GM21526 (cell line): ENCODE data around the gene SLCO4A1.

Experiments
- ATAC-seq: cut with Tn5 transposase; IDR thresholded peaks from one replicate; pipeline ENCODE4 v1.9.1; 2021; ENCODE audit warnings: moderate library complexity; ENCODE audit not compliant: unreplicated experiment, low FRiP score

Gene SLCO4A1

GRCh38 chr20:62663145-62664018 lies 21.1 kb downstream of the SLCO4A1 start:
- no peak for ATAC-seq

DNA sequence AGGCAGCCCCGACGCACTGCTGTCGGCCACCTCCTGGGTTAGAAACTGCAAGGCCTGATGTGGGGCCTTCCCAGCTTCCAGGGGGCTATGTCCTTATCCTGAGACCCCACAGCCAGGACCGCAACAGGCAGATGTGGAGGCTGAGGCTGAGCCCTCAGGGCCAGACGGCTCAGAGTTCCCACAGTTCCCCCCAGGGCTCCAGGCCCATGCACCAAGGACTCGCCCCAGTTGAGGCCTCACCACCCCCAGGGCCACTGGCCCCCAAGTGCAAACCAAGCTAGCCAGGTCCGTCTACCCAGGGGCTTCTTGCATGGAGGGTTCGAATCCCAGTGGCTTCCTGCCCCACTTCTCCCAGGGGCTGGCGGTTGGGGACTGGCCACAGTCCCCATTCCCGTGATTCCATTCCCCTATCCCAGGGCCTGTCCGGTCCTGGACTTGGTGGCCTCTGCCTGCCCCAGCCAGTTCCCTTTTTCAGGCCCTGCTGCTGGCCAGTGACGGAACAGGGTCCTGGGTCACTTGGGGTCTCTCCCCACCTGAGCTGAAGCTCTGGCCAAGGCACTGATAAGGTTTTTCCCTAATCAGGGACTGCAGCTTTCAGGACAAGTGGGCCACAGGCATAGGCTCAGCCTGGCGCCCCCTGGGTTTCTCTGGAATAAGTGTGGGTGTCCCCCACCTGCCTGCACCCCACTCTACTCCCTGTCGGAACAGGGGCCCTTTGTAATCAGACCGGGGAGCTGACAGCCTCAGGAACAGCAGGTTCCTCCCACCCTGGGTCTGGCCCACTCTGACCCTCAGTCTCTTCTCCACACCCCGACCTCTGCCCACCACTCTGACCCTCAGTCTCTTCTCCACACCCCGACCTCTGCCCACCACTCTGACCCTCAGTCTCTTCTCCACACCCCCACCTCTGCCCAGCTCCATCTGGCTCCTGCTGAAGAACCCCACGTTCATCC lies 22.0 kb downstream of the SLCO4A1 start:
- ATAC-seq: no peak

- ATAC-seq: no peak
Observed at GRCh38 chr20:62665153-62665754, 23.0 kb downstream of the SLCO4A1 start.

GRCh38 chr20:62665826-62666735 lies 23.8 kb downstream of the SLCO4A1 start:
- ATAC-seq: no peak

DNA sequence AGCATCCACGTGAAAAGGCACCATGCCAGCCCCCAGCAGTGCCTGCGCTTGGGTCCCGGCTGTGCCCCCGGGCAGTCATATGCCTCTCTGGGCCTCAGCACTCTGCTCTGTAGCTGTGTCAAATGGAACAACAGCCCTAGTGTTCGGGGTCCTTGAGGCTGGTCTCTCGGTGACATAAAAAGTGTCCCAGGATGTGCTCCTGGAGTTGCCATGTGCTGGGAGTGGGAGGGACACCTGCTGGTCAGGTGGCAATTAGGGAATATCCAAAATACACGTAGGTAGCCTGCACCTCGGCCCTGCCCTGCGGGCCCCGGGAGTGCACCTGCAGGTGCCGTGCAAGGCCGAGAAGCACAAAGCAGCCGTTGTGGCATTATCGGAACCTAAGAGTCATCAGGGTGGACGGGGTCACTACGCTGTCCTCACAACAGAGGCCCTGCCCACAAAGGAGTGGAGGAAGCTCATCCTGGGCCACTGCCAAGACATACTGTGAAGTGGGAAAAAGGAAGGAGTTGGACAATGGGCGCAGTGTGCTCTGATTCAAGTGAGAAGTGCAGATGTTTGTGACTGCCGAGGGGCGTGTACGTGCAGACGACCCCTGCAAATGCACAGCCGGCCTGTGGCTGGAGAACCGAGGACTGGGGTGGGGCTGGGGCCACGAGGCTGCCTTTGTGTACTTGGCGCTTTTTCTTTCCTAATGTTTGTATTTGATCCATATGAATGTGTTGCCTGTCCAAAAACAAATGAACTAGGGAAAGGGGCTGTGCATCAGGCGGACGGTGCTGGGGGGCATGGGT lies 24.6 kb downstream of the SLCO4A1 start:
- no peak for ATAC-seq

DNA sequence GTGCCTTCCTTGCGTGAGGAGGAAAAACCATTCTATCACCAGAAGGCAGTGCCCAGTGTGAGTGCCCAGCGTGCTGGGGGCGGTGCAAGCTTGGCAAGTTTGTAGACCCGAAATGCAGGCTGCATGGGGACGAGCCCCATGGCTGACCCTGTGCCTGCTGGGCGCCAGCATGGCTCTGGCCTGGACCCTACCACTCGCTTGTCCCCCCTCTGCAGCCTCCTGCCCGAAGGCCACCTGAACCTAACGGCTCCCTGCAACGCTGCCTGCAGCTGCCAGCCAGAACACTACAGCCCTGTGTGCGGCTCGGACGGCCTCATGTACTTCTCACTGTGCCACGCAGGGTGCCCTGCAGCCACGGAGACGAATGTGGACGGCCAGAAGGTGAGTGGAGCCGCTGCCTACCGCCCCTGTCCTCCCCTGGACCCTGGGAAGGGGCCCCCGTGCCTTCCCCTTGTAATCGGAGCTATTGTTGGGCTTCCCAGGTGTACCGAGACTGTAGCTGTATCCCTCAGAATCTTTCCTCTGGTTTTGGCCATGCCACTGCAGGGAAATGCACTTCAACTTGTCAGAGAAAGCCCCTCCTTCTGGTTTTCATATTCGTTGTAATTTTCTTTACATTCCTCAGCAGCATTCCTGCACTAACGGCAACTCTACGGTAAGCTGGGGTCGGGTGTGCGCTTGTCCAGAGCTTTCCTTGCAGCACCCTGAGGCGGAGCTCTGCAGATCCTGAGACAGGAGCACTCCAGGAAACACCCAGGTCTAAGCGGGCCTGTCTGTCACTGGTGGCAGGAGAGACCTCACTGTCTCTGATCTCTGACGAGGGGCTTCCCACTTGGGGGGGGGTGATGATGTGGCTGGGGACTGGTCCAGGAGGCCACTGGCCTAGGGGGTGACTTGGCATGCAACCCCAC lies 25.5 kb downstream of the SLCO4A1 start:
- no peak for ATAC-seq

- no peak for ATAC-seq
Observed at GRCh38 chr20:62668441-62669027, 26.2 kb downstream of the SLCO4A1 start.

- no peak for ATAC-seq
Observed at GRCh38 chr20:62669249-62669648, 26.9 kb downstream of the SLCO4A1 start.

DNA sequence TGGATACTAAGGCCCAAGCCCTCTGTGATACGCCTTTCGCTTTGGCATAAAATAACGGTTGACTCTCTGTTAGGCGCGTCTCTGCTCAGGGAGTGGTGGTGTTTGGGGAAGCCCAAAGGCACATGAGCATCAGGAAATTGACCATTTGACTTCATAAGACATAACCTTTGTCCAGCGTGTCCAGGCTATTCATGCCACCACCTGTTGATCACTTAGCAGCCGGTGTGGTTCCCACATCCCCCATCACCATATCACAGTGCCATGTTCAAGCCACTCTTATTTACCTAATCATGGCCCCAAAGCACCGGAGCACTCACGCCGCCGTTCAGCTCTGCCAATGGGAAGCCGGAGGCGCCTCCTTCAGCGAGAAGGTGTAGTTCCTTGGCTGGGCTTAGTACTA lies 27.9 kb downstream of the SLCO4A1 start:
- no peak for ATAC-seq

DNA sequence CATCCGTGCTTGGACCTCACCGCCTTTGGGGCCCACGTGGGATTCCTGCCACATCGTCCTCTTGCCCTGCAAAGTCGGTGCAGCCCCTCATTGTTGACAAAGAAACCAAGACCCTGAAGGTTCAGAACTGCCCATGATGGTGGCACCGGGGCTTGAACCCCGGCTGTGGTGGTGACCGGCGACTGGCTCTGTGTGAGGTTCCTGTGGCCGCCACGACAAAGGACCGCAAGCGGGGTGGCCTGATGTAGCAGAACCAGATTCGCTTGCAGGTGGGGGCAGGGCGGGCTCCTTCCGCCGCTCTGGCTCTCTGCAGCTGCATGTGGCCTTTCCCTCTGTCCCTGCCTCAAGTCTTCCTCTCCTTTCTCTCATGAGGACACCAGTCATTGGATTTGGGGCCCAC lies 28.7 kb downstream of the SLCO4A1 start:
- ATAC-seq: no peak

DNA sequence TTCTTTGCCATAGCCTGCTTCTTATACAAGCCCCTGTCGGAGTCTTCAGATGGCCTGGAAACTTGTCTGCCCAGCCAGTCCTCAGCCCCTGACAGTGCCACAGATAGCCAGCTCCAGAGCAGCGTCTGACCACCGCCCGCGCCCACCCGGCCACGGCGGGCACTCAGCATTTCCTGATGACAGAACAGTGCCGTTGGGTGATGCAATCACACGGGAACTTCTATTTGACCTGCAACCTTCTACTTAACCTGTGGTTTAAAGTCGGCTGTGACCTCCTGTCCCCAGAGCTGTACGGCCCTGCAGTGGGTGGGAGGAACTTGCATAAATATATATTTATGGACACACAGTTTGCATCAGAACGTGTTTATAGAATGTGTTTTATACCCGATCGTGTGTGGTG lies 29.5 kb downstream of the SLCO4A1 start:
- no peak for ATAC-seq

DNA sequence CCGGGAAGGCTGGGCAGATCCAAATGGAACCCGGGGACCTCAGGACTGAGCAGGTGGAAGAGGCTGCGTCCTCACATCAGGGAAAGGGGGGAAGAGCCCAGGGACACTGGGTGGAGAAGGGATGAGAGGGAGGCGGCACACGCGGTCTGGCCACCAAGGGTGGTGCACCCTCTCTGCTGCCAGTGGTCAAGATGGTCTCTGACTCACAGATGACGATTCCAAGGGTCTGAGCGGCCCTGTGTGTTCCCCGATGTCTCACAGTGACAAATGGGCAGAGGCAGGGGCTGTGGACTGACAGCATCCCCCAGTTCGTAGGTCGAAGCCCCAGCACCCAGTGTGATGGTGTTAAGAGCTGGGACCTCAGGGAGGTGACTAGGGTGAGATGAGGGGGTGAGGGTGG lies 32.1 kb downstream of the SLCO4A1 start:
- ATAC-seq: no peak

DNA sequence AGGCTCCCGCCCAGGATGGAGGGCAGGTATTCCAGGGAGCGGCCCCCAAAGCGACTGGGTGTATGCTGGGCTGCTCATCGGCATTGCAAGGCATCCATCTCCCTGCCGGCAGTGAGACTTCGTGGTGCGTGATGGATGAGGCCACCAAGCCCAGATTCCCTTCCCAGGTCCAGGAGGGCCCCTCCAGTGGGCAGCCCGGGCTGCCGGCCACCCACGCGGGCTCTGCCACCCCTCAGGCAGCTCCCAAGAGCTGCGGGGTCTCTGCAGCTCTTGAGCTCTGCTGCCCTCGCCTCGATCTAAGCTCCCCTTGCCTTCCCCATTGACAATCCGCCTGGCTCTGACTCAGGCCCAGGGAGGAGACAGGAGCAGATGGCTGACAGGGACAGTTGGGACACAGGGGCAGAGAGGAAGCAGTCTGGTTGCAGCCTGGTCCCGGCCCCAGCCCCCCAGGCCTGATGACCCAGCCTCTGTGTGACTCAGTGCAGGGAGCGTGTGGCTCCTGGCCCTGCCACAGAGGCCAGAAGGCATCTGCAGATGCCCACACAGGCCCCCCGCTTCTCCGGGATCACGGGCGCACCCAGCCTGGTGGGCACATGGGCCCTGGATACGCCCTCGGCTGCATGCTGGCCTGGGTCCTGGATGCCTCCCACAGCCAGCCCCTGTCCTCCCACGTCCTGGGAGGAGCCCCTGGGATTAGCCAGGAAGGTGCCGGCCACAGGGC lies 33.0 kb downstream of the SLCO4A1 start:
- ATAC-seq: no peak

DNA sequence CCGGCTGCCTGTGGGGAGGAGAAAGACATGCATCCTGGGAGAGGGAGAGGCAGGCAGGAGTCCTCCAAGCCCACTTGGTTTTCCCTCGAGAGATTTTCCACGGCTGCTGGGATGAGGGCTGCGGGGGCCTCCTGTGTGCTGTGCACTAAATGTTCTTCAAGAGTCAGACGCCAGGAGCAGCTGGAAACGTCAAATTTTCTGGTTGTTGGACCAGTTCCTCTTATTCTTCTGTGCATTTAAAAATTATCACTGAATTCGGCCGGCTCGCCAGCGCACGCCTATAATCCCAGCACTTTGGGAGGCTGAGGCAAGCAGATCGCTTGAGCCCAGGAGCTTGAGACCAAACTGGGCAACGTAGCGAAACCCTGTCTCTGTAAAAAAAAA lies 33.6 kb downstream of the SLCO4A1 start:
- no peak for ATAC-seq

- no peak for ATAC-seq
Observed at GRCh38 chr20:62676976-62677375, 34.7 kb downstream of the SLCO4A1 start.

DNA sequence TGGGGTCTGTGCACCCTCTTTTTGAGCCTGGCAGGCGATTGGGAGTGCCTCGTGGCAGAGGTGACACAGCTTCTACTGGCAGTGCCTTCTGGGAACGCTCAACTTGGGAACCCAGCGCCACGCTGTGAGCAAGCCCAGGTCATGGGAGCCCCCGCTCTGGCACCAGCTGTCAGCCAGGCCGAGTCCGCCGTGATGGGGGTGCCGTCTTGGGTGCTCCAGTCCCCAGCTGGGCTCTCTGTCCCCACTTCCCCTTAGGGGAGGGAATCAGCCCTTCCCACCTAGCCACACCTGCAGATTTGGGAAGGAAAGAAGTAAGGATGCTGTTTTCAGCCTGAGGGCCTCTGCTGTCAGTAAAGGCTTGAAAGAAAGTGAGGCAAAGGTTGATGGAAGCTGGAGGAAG lies 35.4 kb downstream of the SLCO4A1 start:
- no peak for ATAC-seq

DNA sequence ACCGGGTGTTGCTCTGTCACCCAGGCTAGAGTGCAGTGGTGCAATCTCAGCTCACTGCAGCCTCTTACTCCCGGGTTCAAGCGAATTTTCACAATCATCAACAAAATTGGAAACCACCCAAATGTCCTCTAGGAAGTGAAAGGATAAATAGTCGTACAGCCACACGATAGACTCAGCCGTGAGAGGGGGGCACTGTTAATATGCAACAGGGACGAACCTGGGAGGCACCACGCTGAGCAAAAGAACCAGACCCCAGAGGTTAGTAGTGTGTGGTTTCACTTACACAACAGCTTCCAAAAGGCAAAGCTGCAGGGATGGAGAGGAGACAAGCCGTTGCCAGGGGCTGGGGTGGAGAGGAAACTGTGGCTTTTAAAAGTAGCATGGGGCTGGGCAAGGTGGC lies 36.2 kb downstream of the SLCO4A1 start:
- no peak for ATAC-seq
